A673 (cell line): ENCODE measurements around the gene JAK3. TPM values are rescaled to one million over a fixed set of nuclear protein-coding genes. Genes with fewer than 3 reads are reported as not detected.

Experiments used
- BruUV-seq: library from RNA; stranded (reverse); fragments of 400-500 nt; replicated peaks from 2 replicates; lab custom pipeline; 2021; lab: Mats Ljungman, UMichigan
- CTCF ChIA-PET: fragments of 300-600 bp; sonication (Branson Sonifier 250); formaldehyde crosslinking; loops from one replicate; lab custom pipeline; 2022; ENCODE audit warnings: antibody characterized with exemption; lab: Charles Lee
- POLR2A ChIA-PET: fragments of 300-600 bp; sonication (Branson Sonifier 250); formaldehyde crosslinking; loops from one replicate; lab custom pipeline; 2022; ENCODE audit warnings: antibody characterized with exemption; ENCODE audit not compliant: low non-redundant PET; lab: Charles Lee
- DNase-seq: peaks from one replicate; pipeline ENCODE4 v3.0.0-alpha.2; 2015; ENCODE audit warnings: low spot score
- H3K27ac ChIP-seq: fragments of 200-600 bp; sonication (generic); 2 replicates; pipeline ENCODE4 v1.5.1; 2016; ENCODE audit warnings: mixed run types, low read depth, mild to moderate bottlenecking, mixed read lengths, antibody characterized with exemption, low read length; ENCODE audit not compliant: poor library complexity, severe bottlenecking
- H3K27me3 ChIP-seq: fragments of 200-600 bp; sonication (generic); replicated peaks from 2 replicates; pipeline ENCODE4 v1.6.1; 2017; ENCODE audit warnings: mixed run types, low read depth, mild to moderate bottlenecking, mixed read lengths, antibody characterized with exemption, low read length; ENCODE audit not compliant: insufficient read depth, poor library complexity
- H3K36me3 ChIP-seq: fragments of 200-600 bp; sonication (generic); 2 replicates; pipeline ENCODE4 v1.6.1; 2016; ENCODE audit warnings: mixed run types, mild to moderate bottlenecking, mixed read lengths, antibody characterized with exemption, low read length; ENCODE audit not compliant: insufficient read depth, poor library complexity, severe bottlenecking
- H3K4me1 ChIP-seq: fragments of 200-600 bp; sonication (generic); 2 replicates; pipeline ENCODE4 v1.6.1; 2017; ENCODE audit warnings: mixed run types, mild to moderate bottlenecking, mixed read lengths, antibody characterized with exemption, low read length; ENCODE audit not compliant: insufficient read depth, poor library complexity, severe bottlenecking
- H3K4me3 ChIP-seq: fragments of 200-600 bp; sonication (generic); 2 replicates; pipeline ENCODE4 v1.5.1; 2016; ENCODE audit warnings: low read depth, mixed run types, mild to moderate bottlenecking, mixed read lengths, low read length; ENCODE audit not compliant: poor library complexity, severe bottlenecking
- H3K9me3 ChIP-seq: fragments of 200-600 bp; sonication (generic); 2 replicates; pipeline ENCODE4 v1.6.1; 2016; ENCODE audit warnings: mixed run types, low read depth, mild to moderate bottlenecking, mixed read lengths, antibody characterized with exemption, low read length; ENCODE audit not compliant: poor library complexity, severe bottlenecking
- CTCF ChIP-seq: fragments of 300-800, 200-600 bp; sonication (generic); conservative IDR thresholded peaks from 2 replicates; pipeline ENCODE4 v1.5.1; 2017; ENCODE audit warnings: low read depth, mild to moderate bottlenecking, antibody characterized with exemption, low read length, moderate library complexity, mixed read lengths
- EZH2 ChIP-seq: fragments of 200-600 bp; sonication (generic); IDR thresholded peaks from 2 replicates; pipeline ENCODE4 v1.6.1; 2017; ENCODE audit warnings: borderline replicate concordance, low read depth, mild to moderate bottlenecking, mixed read lengths, antibody characterized with exemption, low read length; ENCODE audit not compliant: poor library complexity, severe bottlenecking
- intact Hi-C: fragments of 100-400 bp; cut with micrococcal nuclease; formaldehyde crosslinking; loops from one replicate; pipeline ENCODE4 v1.10.0; 2022; ENCODE audit not compliant: unreplicated experiment
- total RNA-seq: library from RNA; stranded (reverse); gene quantifications from 2 replicates; pipeline ENCODE4 v1.2.3, GENCODE V29; 2021

Gene JAK3
- total RNA-seq, 1 experiment from 2014 or later, result 2.5 TPM

GRCh38 chr19:17871878-17872250 is 24.1 kb upstream of the JAK3 start, which contains the start of gene SLC5A5:
SLC5A5 (plus strand) TSS chr19:17871945; CDS start chr19:17872320, 375 bp downstream.
- no peak for DNase-seq
- Histone ChIP-seq H3K27ac (no peak within 1 kb of the TSS), H3K9me3 (no peaks in the 10 kb centered on the region), H3K36me3 (no peaks in the 10 kb centered on the region), H3K27me3 (peaks cover 54% of the 10 kb centered on the region), H3K4me3 (no peak within 1 kb of the TSS), H3K4me1 (peaks cover 5% of the 10 kb centered on the region)
- CTCF ChIA-PET, result interaction anchor here (1.0 to 2.0 kb wide), 2 partner anchors 20 to 61 kb away, joined by 3 to 9 read pairs; partner anchors contain the start of gene CCDC124
- no peak for TF ChIP-seq CTCF
- no peak for TF ChIP-seq EZH2
- BruUV-seq, result no TSS peak
- POLR2A ChIA-PET, result no interaction called here
- intact Hi-C loops, result loop anchor here (5.0 kb wide), 2 partner anchors 60 to 130 kb away; partner anchors contain the start of gene CCDC124

- peaks cover 54% of the 10 kb centered on the region for H3K27me3 ChIP-seq
- no peak overlapping the region for H3K4me3 ChIP-seq
- no peaks in the 10 kb centered on the region for H3K36me3 ChIP-seq
- H3K4me1 ChIP-seq, result peaks cover 5% of the 10 kb centered on the region
- intact Hi-C loops, result loop anchor here (5.0 kb wide), 2 partner anchors 61 to 131 kb away; partner anchors contain the start of gene CCDC124
- no TSS peak for BruUV-seq
- no peaks in the 10 kb centered on the region for H3K9me3 ChIP-seq
- CTCF ChIA-PET, result interaction anchor here (0.6 to 2.0 kb wide), 3 partner anchors 21 to 61 kb away, joined by 3 to 9 read pairs (median 3); partner anchors contain the start of gene CCDC124
- peak; percentile 34 for TF ChIP-seq EZH2
- TF ChIP-seq CTCF, result no peak
- POLR2A ChIA-PET, result no interaction called here
- DNase-seq, result no peak
- H3K27ac ChIP-seq, result no peak overlapping the region
Measured at GRCh38 chr19:17871032-17871877, 23.5 kb upstream of the JAK3 start.

GRCh38 chr19:17869114-17869608 is 21.4 kb upstream of the JAK3 start:
- peaks cover 5% of the 10 kb centered on the region for H3K4me1 ChIP-seq
- ChIA-PET POLR2A (interaction anchor here (0.6 kb wide), 1 partner anchor 195 kb away, joined by 5 read pairs; no protein-coding TSS in a partner anchor), CTCF (no interaction called here)
- intact Hi-C loops, result no loop called here
- no peak overlapping the region for H3K27ac ChIP-seq
- peaks cover 14% of the 10 kb centered on the region for H3K36me3 ChIP-seq
- TF ChIP-seq CTCF (no peak), EZH2 (no peak)
- H3K4me3 ChIP-seq, result no peak overlapping the region
- BruUV-seq, result no TSS peak
- no peaks in the 10 kb centered on the region for H3K9me3 ChIP-seq
- peaks cover 54% of the 10 kb centered on the region for H3K27me3 ChIP-seq
- DNase-seq, result no peak
